ENCODE data around the gene ESRRA. TPM values are rescaled to one million over a fixed set of nuclear protein-coding genes. Genes with fewer than 3 reads are reported as not detected.

Gene ESRRA
- total and polyA plus RNA-seq, 9 of the 15 experiments (the other 6 are each of a cell fraction or from before 2014, with no cell fraction given): 0.27 to 89.7 (median 23.7) TPM

DNA sequence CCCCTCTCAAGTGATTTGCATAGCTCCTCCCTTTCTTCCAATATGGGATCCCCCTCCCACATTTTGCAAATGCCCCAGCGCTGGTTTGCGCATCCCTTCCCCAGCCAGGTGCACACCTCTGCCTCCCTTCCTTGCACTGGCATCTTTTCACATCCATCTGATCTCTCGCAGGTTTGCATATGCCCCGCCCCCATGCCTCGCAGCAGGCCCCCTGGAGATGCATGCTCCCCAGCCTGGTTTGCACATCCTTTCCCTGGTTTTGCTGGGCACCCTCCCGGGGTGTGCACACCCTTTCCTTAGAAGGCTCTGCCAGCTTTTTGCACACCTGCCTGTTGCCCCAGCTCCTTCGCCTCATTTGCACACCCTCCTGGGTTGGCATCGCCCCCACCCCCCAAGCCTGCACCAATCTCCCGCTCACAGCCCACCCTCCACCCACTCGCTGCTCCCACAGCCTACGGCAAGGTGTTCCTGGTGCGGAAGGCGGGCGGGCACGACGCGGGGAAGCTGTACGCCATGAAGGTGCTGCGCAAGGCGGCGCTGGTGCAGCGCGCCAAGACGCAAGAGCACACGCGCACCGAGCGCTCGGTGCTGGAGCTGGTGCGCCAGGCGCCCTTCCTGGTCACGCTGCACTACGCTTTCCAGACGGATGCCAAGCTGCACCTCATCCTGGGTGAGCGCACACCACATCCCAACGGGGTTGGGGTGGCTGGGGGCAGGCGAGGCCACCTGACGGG lies 54.6 kb downstream of the ESRRA start:
- ATAC-seq (no peak), FAIRE-seq (no peak), DNase-seq (ENCODE audit: extremely low read depth in 1 of 4, low spot score in 3 of 4) (peak in 1 of 4 experiments; percentile 35)
- 82% methylated on average over 20 of the region's 38 CpGs for WGBS (ENCODE audit: insufficient coverage, low coverage, missing lambda C conversion rate)
- BruUV-seq (replicated peaks): no TSS peak
- POLR2A ChIA-PET: interaction anchor here (0.6 to 0.8 kb wide), 3 partner anchors 8 to 153 kb away, joined by 3 to 4 read pairs (median 3); no protein-coding TSS in a partner anchor
- TF ChIP-seq, protein P1, sequence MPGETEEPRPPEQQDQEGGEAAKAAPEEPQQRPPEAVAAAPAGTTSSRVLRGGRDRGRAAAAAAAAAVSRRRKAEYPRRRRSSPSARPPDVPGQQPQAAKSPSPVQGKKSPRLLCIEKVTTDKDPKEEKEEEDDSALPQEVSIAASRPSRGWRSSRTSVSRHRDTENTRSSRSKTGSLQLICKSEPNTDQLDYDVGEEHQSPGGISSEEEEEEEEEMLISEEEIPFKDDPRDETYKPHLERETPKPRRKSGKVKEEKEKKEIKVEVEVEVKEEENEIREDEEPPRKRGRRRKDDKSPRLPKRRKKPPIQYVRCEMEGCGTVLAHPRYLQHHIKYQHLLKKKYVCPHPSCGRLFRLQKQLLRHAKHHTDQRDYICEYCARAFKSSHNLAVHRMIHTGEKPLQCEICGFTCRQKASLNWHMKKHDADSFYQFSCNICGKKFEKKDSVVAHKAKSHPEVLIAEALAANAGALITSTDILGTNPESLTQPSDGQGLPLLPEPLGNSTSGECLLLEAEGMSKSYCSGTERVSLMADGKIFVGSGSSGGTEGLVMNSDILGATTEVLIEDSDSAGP (CRISPR knock-in tag; IDR thresholded peaks at IDR 0.05): 0 out of 2 replicates have a peak, but pooled peaks have one; percentile 12
- TF ChIP-seq HNRNPL (IDR thresholded peaks at IDR 0.05; ENCODE audit: low read depth, low read length) (0 out of 2 replicates have a peak, but pooled peaks have one; percentile 66), TCF7 (IDR thresholded peaks at IDR 0.05; ENCODE audit: borderline replicate concordance) (no peak)
- TF ChIP-seq, protein P2, sequence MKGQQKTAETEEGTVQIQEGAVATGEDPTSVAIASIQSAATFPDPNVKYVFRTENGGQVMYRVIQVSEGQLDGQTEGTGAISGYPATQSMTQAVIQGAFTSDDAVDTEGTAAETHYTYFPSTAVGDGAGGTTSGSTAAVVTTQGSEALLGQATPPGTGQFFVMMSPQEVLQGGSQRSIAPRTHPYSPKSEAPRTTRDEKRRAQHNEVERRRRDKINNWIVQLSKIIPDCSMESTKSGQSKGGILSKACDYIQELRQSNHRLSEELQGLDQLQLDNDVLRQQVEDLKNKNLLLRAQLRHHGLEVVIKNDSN (CRISPR knock-in tag; IDR thresholded peaks at IDR 0.05): 0 out of 2 replicates have a peak, but pooled peaks have one; percentile 21
- TF ChIP-seq, protein P3, sequence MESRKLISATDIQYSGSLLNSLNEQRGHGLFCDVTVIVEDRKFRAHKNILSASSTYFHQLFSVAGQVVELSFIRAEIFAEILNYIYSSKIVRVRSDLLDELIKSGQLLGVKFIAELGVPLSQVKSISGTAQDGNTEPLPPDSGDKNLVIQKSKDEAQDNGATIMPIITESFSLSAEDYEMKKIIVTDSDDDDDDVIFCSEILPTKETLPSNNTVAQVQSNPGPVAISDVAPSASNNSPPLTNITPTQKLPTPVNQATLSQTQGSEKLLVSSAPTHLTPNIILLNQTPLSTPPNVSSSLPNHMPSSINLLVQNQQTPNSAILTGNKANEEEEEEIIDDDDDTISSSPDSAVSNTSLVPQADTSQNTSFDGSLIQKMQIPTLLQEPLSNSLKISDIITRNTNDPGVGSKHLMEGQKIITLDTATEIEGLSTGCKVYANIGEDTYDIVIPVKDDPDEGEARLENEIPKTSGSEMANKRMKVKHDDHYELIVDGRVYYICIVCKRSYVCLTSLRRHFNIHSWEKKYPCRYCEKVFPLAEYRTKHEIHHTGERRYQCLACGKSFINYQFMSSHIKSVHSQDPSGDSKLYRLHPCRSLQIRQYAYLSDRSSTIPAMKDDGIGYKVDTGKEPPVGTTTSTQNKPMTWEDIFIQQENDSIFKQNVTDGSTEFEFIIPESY (CRISPR knock-in tag; IDR thresholded peaks at IDR 0.05): peak; percentile 80
- TF ChIP-seq, protein P4, sequence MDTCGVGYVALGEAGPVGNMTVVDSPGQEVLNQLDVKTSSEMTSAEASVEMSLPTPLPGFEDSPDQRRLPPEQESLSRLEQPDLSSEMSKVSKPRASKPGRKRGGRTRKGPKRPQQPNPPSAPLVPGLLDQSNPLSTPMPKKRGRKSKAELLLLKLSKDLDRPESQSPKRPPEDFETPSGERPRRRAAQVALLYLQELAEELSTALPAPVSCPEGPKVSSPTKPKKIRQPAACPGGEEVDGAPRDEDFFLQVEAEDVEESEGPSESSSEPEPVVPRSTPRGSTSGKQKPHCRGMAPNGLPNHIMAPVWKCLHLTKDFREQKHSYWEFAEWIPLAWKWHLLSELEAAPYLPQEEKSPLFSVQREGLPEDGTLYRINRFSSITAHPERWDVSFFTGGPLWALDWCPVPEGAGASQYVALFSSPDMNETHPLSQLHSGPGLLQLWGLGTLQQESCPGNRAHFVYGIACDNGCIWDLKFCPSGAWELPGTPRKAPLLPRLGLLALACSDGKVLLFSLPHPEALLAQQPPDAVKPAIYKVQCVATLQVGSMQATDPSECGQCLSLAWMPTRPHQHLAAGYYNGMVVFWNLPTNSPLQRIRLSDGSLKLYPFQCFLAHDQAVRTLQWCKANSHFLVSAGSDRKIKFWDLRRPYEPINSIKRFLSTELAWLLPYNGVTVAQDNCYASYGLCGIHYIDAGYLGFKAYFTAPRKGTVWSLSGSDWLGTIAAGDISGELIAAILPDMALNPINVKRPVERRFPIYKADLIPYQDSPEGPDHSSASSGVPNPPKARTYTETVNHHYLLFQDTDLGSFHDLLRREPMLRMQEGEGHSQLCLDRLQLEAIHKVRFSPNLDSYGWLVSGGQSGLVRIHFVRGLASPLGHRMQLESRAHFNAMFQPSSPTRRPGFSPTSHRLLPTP (IDR thresholded peaks at IDR 0.05; ENCODE audit: borderline replicate concordance, extremely low read depth, insufficient read length): no peak
- Histone ChIP-seq H3K27me3 (ENCODE audit: control insufficient read depth in 2 of 2, insufficient read depth in 2 of 2, low read length in 2 of 2) (no peaks in the 10 kb centered on the region), H2AFZ (ENCODE audit: low read depth, low read length) (0 out of 2 replicates have a peak overlapping the region, but pooled peaks have one; percentile 95), H3K4me1 (replicated peaks in 1 of 2; ENCODE audit: control insufficient read depth in 2 of 2, insufficient read depth in 2 of 2, low read length in 2 of 2) (peaks cover 34 to 54% of the 10 kb centered on the region in 2 experiments), H3K9me1 (ENCODE audit: control insufficient read depth, insufficient read depth, low read length) (peaks cover 3% of the 10 kb centered on the region), H3K4me2 (ENCODE audit: insufficient read depth, low read length) (peak overlapping the region; percentile 94), H3K79me2 (ENCODE audit: control insufficient read depth, insufficient read depth, low read length) (peaks cover 24% of the 10 kb centered on the region), H3K36me3 (ENCODE audit: control insufficient read depth, insufficient read depth, low read length) (peaks cover 45% of the 10 kb centered on the region; the same call in 2 of the 3 replicates), H3K4me3 (peak overlapping the region; percentile 81), H3K9me3 (replicated peaks; ENCODE audit: control insufficient read depth, insufficient read depth, low read depth, low read length) (no peaks in the 10 kb centered on the region), H4K20me1 (replicated peaks; ENCODE audit: control insufficient read depth, insufficient read depth, low read length) (no peaks in the 10 kb centered on the region), H3K9ac (ENCODE audit: insufficient read depth in 1 of 2, low read depth in 2 of 2, low read length in 2 of 2) (peak overlapping the region; percentile 88 to 97), H3K27ac (ENCODE audit: extremely low read depth, low read depth, low read length) (peak overlapping the region; percentile 91)
- intact Hi-C loops (cut with micrococcal nuclease): loop anchor here (5.0 kb wide), 7 partner anchors 47 to 287 kb away; partner anchors contain the start of genes FERMT3 and STIP1
- CTCF ChIA-PET (ENCODE audit: low intra/inter-chr PET ratio): interaction anchor here (0.7 kb wide), 1 partner anchor 291 kb away, joined by 4 read pairs; no protein-coding TSS in a partner anchor
- in situ Hi-C loops (cut with MboI): loop anchor here (5.0 kb wide), 1 partner anchor 297 kb away; no protein-coding TSS in a partner anchor
